ENCODE data around the gene B9D1. TPM values are rescaled to one million over a fixed set of nuclear protein-coding genes. Genes with fewer than 3 reads are reported as not detected.
A peak's percentile ranks its signal among the peaks of the same experiment; 100 is the strongest.

Gene B9D1
- total and polyA plus RNA-seq, 9 of the 15 experiments (the other 6 are each of a cell fraction or from before 2014, with no cell fraction given) = 8.9 to 28.0 (median 17.9) TPM

GRCh38 chr17:19329136-19329535 lies 33.4 kb downstream of the B9D1 start:
- no peaks in the 10 kb centered on the region for H3K9me1 ChIP-seq (ENCODE audit: control insufficient read depth, insufficient read depth, low read length)
- BruUV-seq (replicated peaks) = no TSS peak
- 57% methylated on average over 2 of the region's 2 CpGs for WGBS (ENCODE audit: insufficient coverage, low coverage, missing lambda C conversion rate)
- FAIRE-seq = no peak
- H3K27me3 ChIP-seq (ENCODE audit: control insufficient read depth in 2 of 2, insufficient read depth in 2 of 2, low read length in 2 of 2) = no peaks in the 10 kb centered on the region
- in situ Hi-C loops (cut with MboI) (no loop called here), intact Hi-C loops (cut with micrococcal nuclease) (no loop called here)
- H3K27ac ChIP-seq (ENCODE audit: extremely low read depth, low read depth, low read length) = no peak overlapping the region
- ATAC-seq = no peak
- H3K4me3 ChIP-seq = no peak overlapping the region
- CTCF ChIA-PET (ENCODE audit: low intra/inter-chr PET ratio) = no interaction called here
- no peak overlapping the region for H3K4me2 ChIP-seq (ENCODE audit: insufficient read depth, low read length)
- no peaks in the 10 kb centered on the region; the same call in 2 of the 3 replicates for H3K36me3 ChIP-seq (ENCODE audit: control insufficient read depth, insufficient read depth, low read length)
- H4K20me1 ChIP-seq (replicated peaks; ENCODE audit: control insufficient read depth, insufficient read depth, low read length) = no peaks in the 10 kb centered on the region
- no peak for DNase-seq (ENCODE audit: extremely low read depth in 1 of 4, low spot score in 3 of 4)
- H3K9ac ChIP-seq (ENCODE audit: insufficient read depth in 1 of 2, low read depth in 2 of 2, low read length in 2 of 2) = 0 out of 4 replicates have a peak overlapping the region, but pooled peaks of 1 of the 2 experiments have one; percentile 5
- TF ChIP-seq, protein P1, sequence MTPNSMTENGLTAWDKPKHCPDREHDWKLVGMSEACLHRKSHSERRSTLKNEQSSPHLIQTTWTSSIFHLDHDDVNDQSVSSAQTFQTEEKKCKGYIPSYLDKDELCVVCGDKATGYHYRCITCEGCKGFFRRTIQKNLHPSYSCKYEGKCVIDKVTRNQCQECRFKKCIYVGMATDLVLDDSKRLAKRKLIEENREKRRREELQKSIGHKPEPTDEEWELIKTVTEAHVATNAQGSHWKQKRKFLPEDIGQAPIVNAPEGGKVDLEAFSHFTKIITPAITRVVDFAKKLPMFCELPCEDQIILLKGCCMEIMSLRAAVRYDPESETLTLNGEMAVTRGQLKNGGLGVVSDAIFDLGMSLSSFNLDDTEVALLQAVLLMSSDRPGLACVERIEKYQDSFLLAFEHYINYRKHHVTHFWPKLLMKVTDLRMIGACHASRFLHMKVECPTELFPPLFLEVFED (CRISPR knock-in tag; conservative IDR thresholded peaks at IDR 0.05) = no peak
- no peak for TF ChIP-seq TBP (optimal IDR thresholded peaks at IDR 0.05; ENCODE audit: low read depth, low read length)
- 0 out of 2 replicates have a peak, but pooled peaks have one; percentile 25 for TF ChIP-seq POLR2G (IDR thresholded peaks at IDR 0.05; ENCODE audit: low read depth, low read length)
- TF ChIP-seq, protein P2, sequence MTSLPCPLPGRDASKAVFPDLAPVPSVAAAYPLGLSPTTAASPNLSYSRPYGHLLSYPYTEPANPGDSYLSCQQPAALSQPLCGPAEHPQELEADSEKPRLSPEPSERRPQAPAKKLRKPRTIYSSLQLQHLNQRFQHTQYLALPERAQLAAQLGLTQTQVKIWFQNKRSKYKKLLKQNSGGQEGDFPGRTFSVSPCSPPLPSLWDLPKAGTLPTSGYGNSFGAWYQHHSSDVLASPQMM (CRISPR knock-in tag; IDR thresholded peaks at IDR 0.05) = no peak
- no peak overlapping the region for H2AFZ ChIP-seq (ENCODE audit: low read depth, low read length)
- H3K4me1 ChIP-seq (replicated peaks in 1 of 2; ENCODE audit: control insufficient read depth in 2 of 2, insufficient read depth in 2 of 2, low read length in 2 of 2) = peaks cover 0 to 7% of the 10 kb centered on the region in 2 experiments; a peak in 2 of 5 replicates
- H3K9me3 ChIP-seq (replicated peaks; ENCODE audit: control insufficient read depth, insufficient read depth, low read depth, low read length) = no peaks in the 10 kb centered on the region
- POLR2A ChIA-PET = no interaction called here
- H3K79me2 ChIP-seq (ENCODE audit: control insufficient read depth, insufficient read depth, low read length) = no peaks in the 10 kb centered on the region

Measured in K562 (cell line).